Measurements from ENCODE around the gene LDB2.

Gene LDB2

DNA sequence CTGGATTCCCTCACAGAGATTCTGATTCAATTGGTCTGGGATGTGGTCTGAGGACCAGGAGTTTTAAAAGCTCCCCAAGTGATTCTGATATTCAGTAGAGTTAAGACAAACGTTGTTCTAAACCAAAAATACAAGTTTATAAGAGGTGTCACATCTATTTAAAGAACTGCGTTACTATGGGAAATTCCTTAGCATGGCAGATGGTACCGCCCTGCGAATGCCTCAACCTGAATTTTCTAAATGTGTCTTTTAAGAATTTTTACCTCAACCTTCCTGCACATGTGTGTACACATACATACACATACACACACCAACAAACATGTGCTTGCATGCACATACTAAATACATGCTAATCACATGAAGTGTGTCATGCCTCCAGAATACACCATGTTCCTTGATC lies 343.3 kb downstream of the LDB2 start:
- H4K20me1 ChIP-seq (ENCODE audit: insufficient read depth, low read length, poor library complexity, severe bottlenecking), result no peaks in the 10 kb centered on the region
- H3K4me1 ChIP-seq (ENCODE audit: insufficient read depth, low read length, poor library complexity, severe bottlenecking), result no peaks in the 10 kb centered on the region
- H3F3A ChIP-seq (ENCODE audit: low read depth), result no peaks in the 10 kb centered on the region
- no peak overlapping the region for H2AFZ ChIP-seq (ENCODE audit: low read length)
- no peaks in the 10 kb centered on the region for H3K9me2 ChIP-seq (replicated peaks; ENCODE audit: low read depth, low read length)
- H3K9ac ChIP-seq (ENCODE audit: low read depth, low read length, poor library complexity, severe bottlenecking), result no peak overlapping the region
- H3K79me2 ChIP-seq (ENCODE audit: insufficient read depth, low read length), result no peaks in the 10 kb centered on the region
- no peaks in the 10 kb centered on the region for H3K9me3 ChIP-seq (ENCODE audit: insufficient read depth, low read depth, low read length)
- no peaks in the 10 kb centered on the region for H3K27me3 ChIP-seq (ENCODE audit: insufficient read depth, low read length, poor library complexity, severe bottlenecking)
- H3K4me2 ChIP-seq (ENCODE audit: low read depth, low read length, poor library complexity, severe bottlenecking), result no peak overlapping the region
- no peak overlapping the region for H3K4me3 ChIP-seq (ENCODE audit: low read length, poor library complexity, severe bottlenecking)
- H3K36me3 ChIP-seq (ENCODE audit: insufficient read depth, low read length), result no peaks in the 10 kb centered on the region
- no peak for TF ChIP-seq EZH2phosphoT487 (IDR thresholded peaks at IDR 0.05; ENCODE audit: borderline replicate concordance)
- TF ChIP-seq, protein P1, sequence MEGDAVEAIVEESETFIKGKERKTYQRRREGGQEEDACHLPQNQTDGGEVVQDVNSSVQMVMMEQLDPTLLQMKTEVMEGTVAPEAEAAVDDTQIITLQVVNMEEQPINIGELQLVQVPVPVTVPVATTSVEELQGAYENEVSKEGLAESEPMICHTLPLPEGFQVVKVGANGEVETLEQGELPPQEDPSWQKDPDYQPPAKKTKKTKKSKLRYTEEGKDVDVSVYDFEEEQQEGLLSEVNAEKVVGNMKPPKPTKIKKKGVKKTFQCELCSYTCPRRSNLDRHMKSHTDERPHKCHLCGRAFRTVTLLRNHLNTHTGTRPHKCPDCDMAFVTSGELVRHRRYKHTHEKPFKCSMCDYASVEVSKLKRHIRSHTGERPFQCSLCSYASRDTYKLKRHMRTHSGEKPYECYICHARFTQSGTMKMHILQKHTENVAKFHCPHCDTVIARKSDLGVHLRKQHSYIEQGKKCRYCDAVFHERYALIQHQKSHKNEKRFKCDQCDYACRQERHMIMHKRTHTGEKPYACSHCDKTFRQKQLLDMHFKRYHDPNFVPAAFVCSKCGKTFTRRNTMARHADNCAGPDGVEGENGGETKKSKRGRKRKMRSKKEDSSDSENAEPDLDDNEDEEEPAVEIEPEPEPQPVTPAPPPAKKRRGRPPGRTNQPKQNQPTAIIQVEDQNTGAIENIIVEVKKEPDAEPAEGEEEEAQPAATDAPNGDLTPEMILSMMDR (conservative IDR thresholded peaks at IDR 0.05; ENCODE audit: low read length), result no peak

DNA sequence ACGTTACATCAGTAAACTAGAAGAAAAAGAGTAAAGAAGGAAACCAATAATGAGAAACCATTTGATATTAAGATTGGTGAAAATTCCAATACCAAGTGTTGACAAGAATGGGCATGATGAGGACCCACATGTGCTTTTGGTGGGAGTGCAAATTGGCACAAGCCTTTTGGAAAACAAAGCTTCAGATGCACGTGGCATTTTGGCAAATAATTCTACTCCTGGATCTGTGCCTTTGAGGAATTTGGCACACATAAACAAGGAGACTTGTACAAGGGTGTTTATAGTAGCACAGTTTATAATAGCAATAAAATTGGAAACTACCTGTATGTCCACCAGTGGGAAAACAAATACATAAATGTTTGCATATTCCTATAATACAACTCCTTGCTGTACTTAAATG lies 347.9 kb downstream of the LDB2 start:
- Histone ChIP-seq H3K9ac (ENCODE audit: low read depth, low read length, poor library complexity, severe bottlenecking) (no peak overlapping the region), H3K36me3 (ENCODE audit: insufficient read depth, low read length) (no peaks in the 10 kb centered on the region), H3K4me3 (ENCODE audit: low read length, poor library complexity, severe bottlenecking) (no peak overlapping the region), H4K20me1 (ENCODE audit: insufficient read depth, low read length, poor library complexity, severe bottlenecking) (no peaks in the 10 kb centered on the region), H3K27me3 (ENCODE audit: insufficient read depth, low read length, poor library complexity, severe bottlenecking) (no peaks in the 10 kb centered on the region), H3K9me3 (ENCODE audit: insufficient read depth, low read depth, low read length) (no peaks in the 10 kb centered on the region), H3K4me2 (ENCODE audit: low read depth, low read length, poor library complexity, severe bottlenecking) (no peak overlapping the region), H3K4me1 (ENCODE audit: insufficient read depth, low read length, poor library complexity, severe bottlenecking) (no peaks in the 10 kb centered on the region), H3K9me2 (replicated peaks; ENCODE audit: low read depth, low read length) (no peaks in the 10 kb centered on the region), H2AFZ (ENCODE audit: low read length) (no peak overlapping the region), H3K79me2 (ENCODE audit: insufficient read depth, low read length) (no peaks in the 10 kb centered on the region), H3F3A (ENCODE audit: low read depth) (no peaks in the 10 kb centered on the region)
- TF ChIP-seq, protein P1 (conservative IDR thresholded peaks at IDR 0.05; ENCODE audit: low read length), result no peak
- no peak for TF ChIP-seq EZH2phosphoT487 (IDR thresholded peaks at IDR 0.05; ENCODE audit: borderline replicate concordance)

DNA sequence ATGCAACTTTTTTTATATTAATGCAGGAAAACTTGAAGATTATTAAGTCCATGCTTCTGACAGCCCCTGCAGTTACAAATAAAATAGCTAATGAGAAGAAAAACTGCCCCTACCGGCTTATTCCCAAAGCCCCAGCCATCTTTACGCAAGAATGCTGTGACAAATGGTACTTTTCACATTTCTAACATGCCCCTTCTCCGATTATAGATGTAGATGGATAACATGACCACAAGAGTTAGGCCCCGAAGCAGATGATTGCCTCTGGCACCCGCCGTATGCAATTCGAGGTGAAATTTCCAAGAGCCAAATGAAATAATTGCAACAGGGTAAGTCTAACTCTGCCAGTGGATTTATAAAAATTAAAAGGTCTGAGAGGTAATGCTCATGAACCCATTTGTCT lies 352.8 kb downstream of the LDB2 start:
- no peak overlapping the region for H3K4me2 ChIP-seq (ENCODE audit: low read depth, low read length, poor library complexity, severe bottlenecking)
- no peaks in the 10 kb centered on the region for H3F3A ChIP-seq (ENCODE audit: low read depth)
- H3K79me2 ChIP-seq (ENCODE audit: insufficient read depth, low read length), result no peaks in the 10 kb centered on the region
- H3K9ac ChIP-seq (ENCODE audit: low read depth, low read length, poor library complexity, severe bottlenecking), result no peak overlapping the region
- no peaks in the 10 kb centered on the region for H3K4me1 ChIP-seq (ENCODE audit: insufficient read depth, low read length, poor library complexity, severe bottlenecking)
- no peaks in the 10 kb centered on the region for H3K27me3 ChIP-seq (ENCODE audit: insufficient read depth, low read length, poor library complexity, severe bottlenecking)
- H3K4me3 ChIP-seq (ENCODE audit: low read length, poor library complexity, severe bottlenecking), result no peak overlapping the region
- no peak for TF ChIP-seq EZH2phosphoT487 (IDR thresholded peaks at IDR 0.05; ENCODE audit: borderline replicate concordance)
- TF ChIP-seq, protein P1 (conservative IDR thresholded peaks at IDR 0.05; ENCODE audit: low read length), result no peak
- no peak overlapping the region for H2AFZ ChIP-seq (ENCODE audit: low read length)
- no peaks in the 10 kb centered on the region for H3K36me3 ChIP-seq (ENCODE audit: insufficient read depth, low read length)
- no peaks in the 10 kb centered on the region for H4K20me1 ChIP-seq (ENCODE audit: insufficient read depth, low read length, poor library complexity, severe bottlenecking)
- no peaks in the 10 kb centered on the region for H3K9me2 ChIP-seq (replicated peaks; ENCODE audit: low read depth, low read length)
- no peaks in the 10 kb centered on the region for H3K9me3 ChIP-seq (ENCODE audit: insufficient read depth, low read depth, low read length)

All from Loucy (cell line).